Body of pancreas (tissue), 4 donors: ENCODE results near the gene HRCT1. TPM values are rescaled to one million over a fixed set of nuclear protein-coding genes. Genes with fewer than 3 reads are reported as not detected.

ENCODE experiments used
- ATAC-seq: fragments of 150-250 bp; one replicate; pipeline ENCODE4 v1.9.1; 2016
- DNase-seq, 4 donors: peaks; one replicate each; pipeline ENCODE4 v3.0.0-alpha.2; 2019
- H3K27ac ChIP-seq, 4 donors: fragments of 200-600 bp; sonication (generic); 1 replicate in 3 of 4; 2 replicates in 1 of 4; pipeline versions ENCODE4 v1.5.1 to v1.6.1; 2016 to 2019; ENCODE audit warnings: mild to moderate bottlenecking in 1 of 4, mixed read lengths in 1 of 4, moderate library complexity in 1 of 4
- H3K27me3 ChIP-seq, 2 donors: fragments of 200-600 bp; sonication (generic); one replicate each; pipeline ENCODE4 v1.6.0; 2016; ENCODE audit warnings: mild to moderate bottlenecking in 1 of 2
- H3K36me3 ChIP-seq, 2 donors: fragments of 200-600 bp; sonication (generic); replicated peaks in 1 of 2; 2 replicates each; pipeline ENCODE4 v1.5.1; 2016; ENCODE audit warnings: low read depth in 2 of 2; ENCODE audit not compliant: insufficient read depth in 1 of 2
- H3K4me1 ChIP-seq: fragments of 200-600 bp; sonication (generic); one replicate; pipeline ENCODE4 v1.6.0; 2016
- H3K4me3 ChIP-seq, 2 donors: fragments of 200-600 bp; sonication (generic); 1 replicate in 1 of 2; 2 replicates in 1 of 2; pipeline ENCODE4 v1.5.1; 2016 to 2019
- H3K9me3 ChIP-seq, 3 donors: fragments of 200-600 bp; sonication (generic); 1 replicate in 2 of 3; 2 replicates in 1 of 3; pipeline ENCODE4 v1.5.1; 2016
- POLR2A ChIP-seq, 3 donors: fragments of 450-650 bp; IDR thresholded peaks; one replicate each; pipeline ENCODE4 v1.6.1; 2016; ENCODE audit warnings: antibody characterized with exemption in 3 of 3, mild to moderate bottlenecking in 2 of 3
- WGBS, 2 donors: methylation state at CpG; one replicate each; pipeline ENCODE4 v1.1.5; 2017; 5-methylcytosine and 5-hydroxymethylcytosine counted together
- intact Hi-C: fragments of 100-400 bp; cut with DNase I; formaldehyde crosslinking; loops from one replicate; pipeline ENCODE4 v1.15.1; 2023
- total RNA-seq, 2 donors: library from RNA; depleted of rRNA; stranded (reverse); fragments of >200 nt; gene quantifications; one replicate each; pipeline ENCODE4 v1.1.0, GENCODE V29; 2016
- TF ChIP-seq, protein P1 (sequence below), 7 experiments: fragments of 450-650 bp in 4 of 7; fragments of 200-600 bp in 3 of 7; sonication (generic) in 3 of 7; IDR thresholded peaks; one replicate each; pipeline ENCODE4 v1.5.1; 2016 to 2019; ENCODE audit warnings: antibody characterized with exemption in 7 of 7

The HRCT1 gene
- total RNA-seq, 2 donors from 2014 or later: 0.99 to 3.4 TPM

DNA sequence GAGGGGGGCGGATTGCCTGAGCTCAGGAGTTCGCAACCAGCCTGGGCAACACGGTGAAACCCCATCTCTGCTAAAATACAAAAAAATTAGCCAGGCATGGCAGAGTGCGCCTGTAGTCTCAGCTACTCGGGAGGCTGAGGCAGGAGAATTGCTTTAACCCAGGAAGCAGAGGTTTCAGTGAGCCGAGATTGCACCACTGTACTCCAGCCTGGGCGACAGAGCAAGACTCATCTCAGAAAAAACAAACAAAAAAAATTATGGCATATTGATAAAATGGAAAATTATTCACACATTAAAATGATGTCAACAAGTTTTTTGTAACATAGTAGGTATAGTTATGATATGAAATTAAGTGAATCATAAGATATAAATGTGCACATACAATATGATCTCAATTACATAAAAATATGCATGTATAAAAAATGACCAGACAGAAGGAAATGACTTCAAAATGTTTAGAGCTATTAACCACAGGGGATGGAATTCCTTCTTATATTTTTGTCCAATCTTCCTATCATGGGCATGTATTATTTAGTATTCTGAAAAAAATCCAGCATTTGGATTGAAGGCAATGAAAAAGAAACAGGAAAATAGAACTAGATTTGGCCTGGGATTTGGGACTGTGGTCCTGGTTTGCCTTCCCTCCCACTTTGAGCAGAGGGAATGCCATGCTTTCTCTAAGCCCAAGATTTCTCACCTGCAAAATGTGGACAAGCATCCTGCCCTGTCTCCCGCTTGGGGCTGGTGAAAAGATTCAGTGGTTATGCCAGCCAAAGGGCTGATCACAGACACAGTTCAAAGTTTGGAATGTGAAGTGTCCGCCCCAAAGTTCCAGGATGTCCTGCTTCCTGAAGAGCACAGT is 22.8 kb downstream of the HRCT1 start:
- intact Hi-C loops: no loop called here
- Histone ChIP-seq H3K9me3 (no peaks in the 10 kb centered on the region), H3K4me1 (peaks cover 3% of the 10 kb centered on the region), H3K27me3 (no peaks in the 10 kb centered on the region), H3K4me3 (no peak overlapping the region), H3K27ac (no peak overlapping the region), H3K36me3 (no peaks in the 10 kb centered on the region)
- no peak for ATAC-seq
- DNase-seq: no peak
- TF ChIP-seq, protein P1, sequence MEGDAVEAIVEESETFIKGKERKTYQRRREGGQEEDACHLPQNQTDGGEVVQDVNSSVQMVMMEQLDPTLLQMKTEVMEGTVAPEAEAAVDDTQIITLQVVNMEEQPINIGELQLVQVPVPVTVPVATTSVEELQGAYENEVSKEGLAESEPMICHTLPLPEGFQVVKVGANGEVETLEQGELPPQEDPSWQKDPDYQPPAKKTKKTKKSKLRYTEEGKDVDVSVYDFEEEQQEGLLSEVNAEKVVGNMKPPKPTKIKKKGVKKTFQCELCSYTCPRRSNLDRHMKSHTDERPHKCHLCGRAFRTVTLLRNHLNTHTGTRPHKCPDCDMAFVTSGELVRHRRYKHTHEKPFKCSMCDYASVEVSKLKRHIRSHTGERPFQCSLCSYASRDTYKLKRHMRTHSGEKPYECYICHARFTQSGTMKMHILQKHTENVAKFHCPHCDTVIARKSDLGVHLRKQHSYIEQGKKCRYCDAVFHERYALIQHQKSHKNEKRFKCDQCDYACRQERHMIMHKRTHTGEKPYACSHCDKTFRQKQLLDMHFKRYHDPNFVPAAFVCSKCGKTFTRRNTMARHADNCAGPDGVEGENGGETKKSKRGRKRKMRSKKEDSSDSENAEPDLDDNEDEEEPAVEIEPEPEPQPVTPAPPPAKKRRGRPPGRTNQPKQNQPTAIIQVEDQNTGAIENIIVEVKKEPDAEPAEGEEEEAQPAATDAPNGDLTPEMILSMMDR (IDR thresholded peaks at IDR 0.05): no peak
- TF ChIP-seq POLR2A (IDR thresholded peaks at IDR 0.05): no peak
- 83 to 84% methylated on average over 9 of the region's 9 CpGs for WGBS, 2 donors

DNA sequence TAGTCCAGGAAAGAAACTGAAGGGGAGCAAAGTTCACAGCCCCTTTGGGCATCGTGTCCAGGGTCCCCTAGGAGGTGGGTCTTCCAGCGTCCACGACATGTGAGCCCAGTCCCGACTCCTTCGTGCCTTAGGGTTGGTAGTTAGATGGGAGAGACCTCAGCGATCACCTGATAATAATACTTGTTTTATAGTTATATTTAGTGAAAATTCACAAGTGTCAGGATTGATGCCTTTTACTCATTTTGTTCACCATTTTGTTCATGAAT is 23.4 kb downstream of the HRCT1 start:
- ATAC-seq (no peak), DNase-seq (no peak)
- 58 to 77% methylated on average over 6 of the region's 6 CpGs for WGBS, 2 donors
- Histone ChIP-seq H3K27ac (no peak overlapping the region), H3K4me1 (no peaks in the 10 kb centered on the region), H3K36me3 (no peaks in the 10 kb centered on the region), H3K27me3 (no peaks in the 10 kb centered on the region), H3K4me3 (no peak overlapping the region), H3K9me3 (no peaks in the 10 kb centered on the region)
- TF ChIP-seq, protein P1 (IDR thresholded peaks at IDR 0.05): no peak
- TF ChIP-seq POLR2A (IDR thresholded peaks at IDR 0.05): no peak
- intact Hi-C loops: no loop called here

DNA sequence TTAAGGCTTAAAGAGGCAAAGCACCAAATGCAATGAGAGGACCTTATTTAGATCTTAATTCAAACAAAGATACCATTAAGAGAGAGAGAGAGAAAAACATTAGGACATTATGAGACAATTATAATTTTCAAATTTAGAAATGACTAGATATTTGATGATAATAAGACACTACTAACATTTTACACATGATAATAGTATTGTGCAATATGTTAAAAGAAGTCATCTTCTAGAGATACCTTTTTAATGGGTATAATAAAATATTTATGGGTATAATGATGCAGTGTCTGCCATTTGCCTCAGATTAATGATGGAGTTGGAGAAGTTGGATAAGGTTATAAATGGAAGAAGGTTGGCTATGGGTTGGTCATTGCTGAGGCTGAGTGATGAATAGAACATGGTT is 24.5 kb downstream of the HRCT1 start:
- TF ChIP-seq POLR2A (IDR thresholded peaks at IDR 0.05): no peak
- TF ChIP-seq, protein P1 (IDR thresholded peaks at IDR 0.05): no peak
- DNase-seq: no peak
- no peak overlapping the region for H3K4me3 ChIP-seq
- intact Hi-C loops: no loop called here
- no peaks in the 10 kb centered on the region for H3K27me3 ChIP-seq
- no peaks in the 10 kb centered on the region for H3K4me1 ChIP-seq
- H3K36me3 ChIP-seq: no peaks in the 10 kb centered on the region
- ATAC-seq: no peak
- no peaks in the 10 kb centered on the region for H3K9me3 ChIP-seq
- H3K27ac ChIP-seq: no peak overlapping the region

DNA sequence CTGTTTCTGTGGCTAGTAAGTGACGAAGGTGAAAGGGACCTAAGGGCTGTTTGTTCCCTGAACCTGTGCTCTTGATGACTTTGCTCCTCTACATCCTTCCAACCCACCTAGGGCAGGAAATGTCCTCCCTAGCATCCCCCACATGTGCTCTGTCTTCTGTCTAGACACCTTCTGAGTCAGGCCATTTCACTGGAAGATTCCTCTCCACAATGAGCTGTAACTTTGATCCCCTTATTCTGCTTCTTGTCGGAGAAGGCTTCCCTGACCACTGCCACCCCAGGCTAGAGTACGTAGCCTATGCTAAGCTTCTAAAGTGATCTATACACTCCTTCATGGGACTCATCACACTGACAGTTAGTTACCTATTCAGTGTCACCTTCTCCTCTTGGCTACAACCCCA is 25.0 kb downstream of the HRCT1 start:
- no peak for TF ChIP-seq POLR2A (IDR thresholded peaks at IDR 0.05)
- TF ChIP-seq, protein P1 (IDR thresholded peaks at IDR 0.05): no peak
- no peak for DNase-seq
- ATAC-seq: no peak
- no peaks in the 10 kb centered on the region for H3K36me3 ChIP-seq
- 81 to 86% methylated on average over 3 of the region's 3 CpGs for WGBS, 2 donors
- intact Hi-C loops: no loop called here
- no peak overlapping the region for H3K27ac ChIP-seq
- no peak overlapping the region for H3K4me3 ChIP-seq
- no peaks in the 10 kb centered on the region for H3K9me3 ChIP-seq
- H3K27me3 ChIP-seq: no peaks in the 10 kb centered on the region
- no peaks in the 10 kb centered on the region for H3K4me1 ChIP-seq

DNA sequence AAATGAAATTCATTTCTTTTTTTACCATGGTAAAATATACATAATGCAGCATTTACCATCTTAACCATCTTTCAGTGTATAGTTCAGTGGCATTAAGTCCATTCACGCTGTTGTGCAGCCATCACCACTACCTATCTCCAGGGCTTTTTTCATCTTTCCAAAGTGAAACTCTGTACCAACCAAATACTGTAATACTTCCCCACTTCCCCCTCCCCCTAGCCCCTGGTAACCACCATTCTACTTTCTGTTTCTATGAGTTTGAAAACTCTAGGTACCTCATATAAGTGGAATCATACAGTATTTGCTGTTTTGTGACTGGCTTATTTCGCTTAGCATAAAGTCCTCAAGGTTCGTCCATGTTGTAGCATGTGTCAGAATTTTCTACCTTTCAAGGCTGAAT is 26.7 kb downstream of the HRCT1 start:
- H3K36me3 ChIP-seq: no peaks in the 10 kb centered on the region
- no peak overlapping the region for H3K4me3 ChIP-seq
- DNase-seq (no peak), ATAC-seq (no peak)
- no peaks in the 10 kb centered on the region for H3K4me1 ChIP-seq
- H3K9me3 ChIP-seq: no peaks in the 10 kb centered on the region
- no peaks in the 10 kb centered on the region for H3K27me3 ChIP-seq
- TF ChIP-seq, protein P1 (IDR thresholded peaks at IDR 0.05): no peak
- TF ChIP-seq POLR2A (IDR thresholded peaks at IDR 0.05): no peak
- H3K27ac ChIP-seq: no peak overlapping the region
- intact Hi-C loops: no loop called here
- 81 to 86% methylated on average over 3 of the region's 3 CpGs for WGBS, 2 donors
